Daoy (cell line): ENCODE results near the gene SUGCT. TPM values are rescaled to one million over a fixed set of nuclear protein-coding genes. Genes with fewer than 3 reads are reported as not detected.

Source experiments
- DNase-seq: peaks from one replicate; pipeline ENCODE4 v3.0.0-alpha.2; 2015; ENCODE audit warnings: low read depth
- total RNA-seq: library from RNA; depleted of rRNA; stranded (reverse); fragments of >200 nt; shearing (Covaris generic); gene quantifications from 2 replicates; pipeline ENCODE4 v1.2.3, GENCODE V29; 2014

Gene SUGCT
- total RNA-seq, 1 experiment from 2014 or later: 11.8 TPM

GRCh38 chr7:40859076-40859475, 724.3 kb downstream of the SUGCT start:
- DNase-seq: no peak

GRCh38 chr7:40859965-40860543, 725.2 kb downstream of the SUGCT start:
- peak; percentile 43 for DNase-seq

GRCh38 chr7:40865441-40866233, 730.8 kb downstream of the SUGCT start:
- peak; percentile 57 for DNase-seq

- peak; percentile 82 for DNase-seq
These were observed 731.8 kb downstream of the SUGCT start for GRCh38 chr7:40866601-40867000.

GRCh38 chr7:40870108-40870507, 735.3 kb downstream of the SUGCT start:
- DNase-seq: no peak

GRCh38 chr7:40873248-40873647, 738.4 kb downstream of the SUGCT start:
- DNase-seq: no peak

GRCh38 chr7:40874756-40875155, 740.0 kb downstream of the SUGCT start:
- DNase-seq: no peak

GRCh38 chr7:40876601-40877000, 741.8 kb downstream of the SUGCT start:
- DNase-seq: no peak

- no peak for DNase-seq
These were observed 745.2 kb downstream of the SUGCT start for GRCh38 chr7:40879941-40880543.

GRCh38 chr7:40880581-40880980, 745.8 kb downstream of the SUGCT start:
- DNase-seq: no peak

GRCh38 chr7:40881405-40881926, 746.7 kb downstream of the SUGCT start:
- DNase-seq: no peak

- no peak for DNase-seq
These were observed 747.4 kb downstream of the SUGCT start for GRCh38 chr7:40882071-40882658.

GRCh38 chr7:40883826-40884225, 749.0 kb downstream of the SUGCT start:
- no peak for DNase-seq

GRCh38 chr7:40884241-40884640, 749.4 kb downstream of the SUGCT start:
- no peak for DNase-seq

GRCh38 chr7:40885503-40885902, 750.7 kb downstream of the SUGCT start:
- peak; percentile 88 for DNase-seq

- no peak for DNase-seq
These were observed 752.3 kb downstream of the SUGCT start for GRCh38 chr7:40887099-40887498.

- DNase-seq: no peak
These were observed 753.7 kb downstream of the SUGCT start for GRCh38 chr7:40888499-40888898.

- no peak for DNase-seq
These were observed 754.3 kb downstream of the SUGCT start for GRCh38 chr7:40889099-40889498.

- DNase-seq: no peak
These were observed 754.7 kb downstream of the SUGCT start for GRCh38 chr7:40889539-40889938.

- DNase-seq: no peak
These were observed 755.4 kb downstream of the SUGCT start for GRCh38 chr7:40890088-40890692.

- DNase-seq: no peak
These were observed 756.4 kb downstream of the SUGCT start for GRCh38 chr7:40891232-40891631.

- peak; percentile 55 for DNase-seq
These were observed 764.3 kb downstream of the SUGCT start for GRCh38 chr7:40899151-40899550.
